Thyroid gland (tissue), 4 donors: ENCODE results near the gene UBQLN4. TPM values are rescaled to one million over a fixed set of nuclear protein-coding genes. Genes with fewer than 3 reads are reported as not detected.

Source experiments
- DNase-seq, 2 donors: peaks; one replicate each; pipeline ENCODE4 v3.0.0-alpha.2; 2019
- H3K27ac ChIP-seq, 3 donors: fragments of 200-600 bp; sonication (generic); 1 replicate in 2 of 3; 2 replicates in 1 of 3; pipeline ENCODE4 v1.5.1; 2016 to 2019; ENCODE audit warnings: mild to moderate bottlenecking in 1 of 3, moderate library complexity in 1 of 3
- H3K27me3 ChIP-seq: fragments of 200-600 bp; sonication (generic); one replicate; pipeline ENCODE4 v1.5.1; 2019
- H3K36me3 ChIP-seq, 2 donors: fragments of 200-600 bp; sonication (generic); one replicate each; pipeline ENCODE4 v1.5.1; 2016 to 2019
- H3K4me1 ChIP-seq, 2 donors: fragments of 200-600 bp; sonication (generic); one replicate each; pipeline ENCODE4 v1.5.1; 2017 to 2019
- H3K4me3 ChIP-seq, 3 donors: fragments of 200-600 bp; sonication (generic); replicated peaks in 1 of 3; 1 replicate in 2 of 3; 2 replicates in 1 of 3; pipeline ENCODE4 v1.5.1; 2016; ENCODE audit warnings: mild to moderate bottlenecking in 1 of 3
- H3K9me3 ChIP-seq: fragments of 200-600 bp; sonication (generic); one replicate; pipeline ENCODE4 v1.5.1; 2017
- POLR2A ChIP-seq, 2 donors: fragments of 450-650 bp; IDR thresholded peaks; one replicate each; pipeline ENCODE4 v1.6.1; 2017; ENCODE audit warnings: antibody characterized with exemption in 2 of 2, mild to moderate bottlenecking in 2 of 2, moderate library complexity in 1 of 2
- WGBS, 2 donors: methylation state at CpG; one replicate each; pipeline ENCODE4 v1.1.5; 2017; 5-methylcytosine and 5-hydroxymethylcytosine counted together
- intact Hi-C: fragments of 100-400 bp; cut with DNase I; formaldehyde crosslinking; loops from one replicate; pipeline ENCODE4 v1.15.1; 2023
- total RNA-seq, 4 donors: library from RNA; depleted of rRNA; stranded (reverse); fragments of >200 nt; gene quantifications; one replicate each; pipeline ENCODE4 v1.2.3, GENCODE V29; 2016
- TF ChIP-seq, protein P1 (sequence below), 6 experiments: fragments of 200-600 bp in 3 of 6; fragments of 450-650 bp in 3 of 6; sonication (generic) in 3 of 6; IDR thresholded peaks; one replicate each; pipeline ENCODE4 v1.5.1; 2016 to 2019; ENCODE audit warnings: antibody characterized with exemption in 6 of 6, mild to moderate bottlenecking in 2 of 6, inconsistent platforms in 1 of 6, moderate library complexity in 1 of 6

UBQLN4 gene
- total RNA-seq, 4 donors from 2014 or later: 10.8 to 18.8 (median 16.9) TPM

DNA sequence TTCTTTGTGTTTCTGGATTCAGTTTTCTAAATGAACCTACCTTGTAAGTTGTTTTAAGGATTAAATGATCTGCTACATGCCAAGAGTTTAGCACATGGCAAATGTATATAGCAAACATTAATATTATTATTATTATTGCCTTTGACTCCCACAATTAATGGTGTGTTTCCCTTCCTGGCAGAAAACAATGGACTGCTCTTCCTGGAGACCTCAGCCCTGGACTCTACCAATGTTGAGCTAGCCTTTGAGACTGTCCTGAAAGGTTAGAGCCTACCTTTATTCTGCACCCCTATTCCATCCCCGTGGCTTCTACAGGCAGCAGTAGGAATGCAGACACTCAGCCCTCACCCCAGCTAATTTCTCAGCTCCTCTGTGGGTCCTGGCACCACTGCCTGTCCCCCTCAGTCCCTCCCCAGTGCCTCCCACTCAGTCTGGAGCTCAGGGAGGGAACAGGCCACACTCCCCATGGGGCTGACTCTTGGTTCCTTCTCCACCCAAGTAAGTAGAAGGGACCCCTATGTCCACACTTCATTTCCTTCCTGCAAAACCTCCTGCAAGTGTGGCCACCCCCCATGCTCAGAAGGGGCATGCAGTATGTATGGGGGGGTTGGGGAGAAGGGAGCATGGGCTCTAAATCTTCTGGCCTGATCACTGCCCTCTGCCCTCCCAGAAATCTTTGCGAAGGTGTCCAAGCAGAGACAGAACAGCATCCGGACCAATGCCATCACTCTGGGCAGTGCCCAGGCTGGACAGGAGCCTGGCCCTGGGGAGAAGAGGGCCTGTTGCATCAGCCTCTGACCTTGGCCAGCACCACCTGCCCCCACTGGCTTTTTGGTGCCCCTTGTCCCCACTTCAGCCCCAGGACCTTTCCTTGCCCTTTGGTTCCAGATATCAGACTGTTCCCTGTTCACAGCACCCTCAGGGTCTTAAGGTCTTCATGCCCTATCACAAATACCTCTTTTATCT, 16.2 kb upstream of the UBQLN4 start:
- intact Hi-C loops: no loop called here
- Histone ChIP-seq H3K9me3 (no peaks in the 10 kb centered on the region), H3K4me3 (no peak overlapping the region), H3K36me3 (peaks cover 0 to 4% of the 10 kb centered on the region in 2 donors), H3K27ac (no peak overlapping the region), H3K27me3 (no peaks in the 10 kb centered on the region), H3K4me1 (no peaks in the 10 kb centered on the region)
- WGBS, 2 donors: 80 to 81% methylated on average over 1 to 3 of the region's 3 CpGs
- DNase-seq: no peak
- TF ChIP-seq POLR2A (IDR thresholded peaks at IDR 0.05): no peak
- TF ChIP-seq, protein P1, sequence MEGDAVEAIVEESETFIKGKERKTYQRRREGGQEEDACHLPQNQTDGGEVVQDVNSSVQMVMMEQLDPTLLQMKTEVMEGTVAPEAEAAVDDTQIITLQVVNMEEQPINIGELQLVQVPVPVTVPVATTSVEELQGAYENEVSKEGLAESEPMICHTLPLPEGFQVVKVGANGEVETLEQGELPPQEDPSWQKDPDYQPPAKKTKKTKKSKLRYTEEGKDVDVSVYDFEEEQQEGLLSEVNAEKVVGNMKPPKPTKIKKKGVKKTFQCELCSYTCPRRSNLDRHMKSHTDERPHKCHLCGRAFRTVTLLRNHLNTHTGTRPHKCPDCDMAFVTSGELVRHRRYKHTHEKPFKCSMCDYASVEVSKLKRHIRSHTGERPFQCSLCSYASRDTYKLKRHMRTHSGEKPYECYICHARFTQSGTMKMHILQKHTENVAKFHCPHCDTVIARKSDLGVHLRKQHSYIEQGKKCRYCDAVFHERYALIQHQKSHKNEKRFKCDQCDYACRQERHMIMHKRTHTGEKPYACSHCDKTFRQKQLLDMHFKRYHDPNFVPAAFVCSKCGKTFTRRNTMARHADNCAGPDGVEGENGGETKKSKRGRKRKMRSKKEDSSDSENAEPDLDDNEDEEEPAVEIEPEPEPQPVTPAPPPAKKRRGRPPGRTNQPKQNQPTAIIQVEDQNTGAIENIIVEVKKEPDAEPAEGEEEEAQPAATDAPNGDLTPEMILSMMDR (IDR thresholded peaks at IDR 0.05): no peak

DNA sequence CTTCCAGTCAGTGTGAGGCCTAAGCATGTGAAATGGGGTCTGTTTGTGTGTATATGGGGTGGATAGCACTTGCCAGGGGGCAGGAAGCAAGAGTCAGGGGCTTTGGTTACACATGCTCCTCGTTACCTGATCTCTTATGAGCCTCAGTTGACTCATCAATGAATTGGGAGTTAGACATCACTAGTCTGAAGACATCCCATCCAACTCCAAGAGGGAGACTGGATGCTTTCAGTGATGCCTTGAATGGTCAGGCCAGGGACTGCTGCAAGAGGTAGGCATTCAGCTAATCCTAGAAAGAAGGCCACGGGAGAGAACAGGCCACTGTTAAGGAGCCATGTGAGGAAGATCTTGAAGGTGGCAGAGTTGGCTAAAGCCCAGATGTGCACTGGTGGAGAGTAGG, 13.7 kb upstream of the UBQLN4 start:
- DNase-seq: no peak
- Histone ChIP-seq H3K4me1 (peaks cover under 1 to 2% of the 10 kb centered on the region in 2 donors), H3K9me3 (no peaks in the 10 kb centered on the region), H3K27me3 (no peaks in the 10 kb centered on the region), H3K4me3 (no peak overlapping the region), H3K36me3 (peaks cover 0 to 4% of the 10 kb centered on the region in 2 donors), H3K27ac (no peak overlapping the region)
- intact Hi-C loops: no loop called here
- 72 to 76% methylated on average over 2 of the region's 2 CpGs for WGBS, 2 donors
- TF ChIP-seq, protein P1 (IDR thresholded peaks at IDR 0.05): no peak
- TF ChIP-seq POLR2A (IDR thresholded peaks at IDR 0.05): no peak

DNA sequence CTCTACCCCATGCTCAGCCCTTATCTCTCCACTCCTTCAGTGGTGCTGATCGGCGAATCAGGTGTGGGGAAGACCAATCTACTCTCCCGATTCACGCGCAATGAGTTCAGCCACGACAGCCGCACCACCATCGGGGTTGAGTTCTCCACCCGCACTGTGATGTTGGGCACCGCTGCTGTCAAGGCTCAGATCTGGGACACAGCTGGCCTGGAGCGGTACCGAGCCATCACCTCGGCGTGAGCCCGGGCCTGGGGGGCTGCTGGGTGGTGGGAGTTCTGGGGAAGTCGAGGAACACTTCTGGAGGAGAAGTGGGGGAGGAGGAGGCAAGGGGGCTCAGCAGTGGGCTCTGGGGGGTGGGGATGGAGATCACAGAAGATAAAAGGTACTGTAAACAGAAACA, 12.3 kb upstream of the UBQLN4 start:
- Histone ChIP-seq H3K27ac (no peak overlapping the region), H3K9me3 (no peaks in the 10 kb centered on the region), H3K4me1 (peaks cover 7 to 9% of the 10 kb centered on the region in 2 donors), H3K36me3 (peaks cover 0 to 4% of the 10 kb centered on the region in 2 donors), H3K4me3 (no peak overlapping the region), H3K27me3 (no peaks in the 10 kb centered on the region)
- WGBS, 2 donors: 75 to 82% methylated on average over 16 of the region's 16 CpGs
- no peak for DNase-seq
- TF ChIP-seq, protein P1 (IDR thresholded peaks at IDR 0.05): no peak
- no peak for TF ChIP-seq POLR2A (IDR thresholded peaks at IDR 0.05)
- intact Hi-C loops: no loop called here

GRCh38 chr1:156065212-156065611, 11.6 kb upstream of the UBQLN4 start:
- Histone ChIP-seq H3K4me1 (peaks cover 7 to 9% of the 10 kb centered on the region in 2 donors), H3K9me3 (no peaks in the 10 kb centered on the region), H3K27ac (no peak overlapping the region), H3K4me3 (no peak overlapping the region), H3K36me3 (peaks cover 0 to 4% of the 10 kb centered on the region in 2 donors), H3K27me3 (no peaks in the 10 kb centered on the region)
- DNase-seq: no peak
- 91 to 94% methylated on average over 3 of the region's 3 CpGs for WGBS, 2 donors
- intact Hi-C loops: no loop called here
- no peak for TF ChIP-seq POLR2A (IDR thresholded peaks at IDR 0.05)
- TF ChIP-seq, protein P1 (IDR thresholded peaks at IDR 0.05): no peak

- Histone ChIP-seq H3K36me3 (peaks cover 0 to 2% of the 10 kb centered on the region in 2 donors), H3K9me3 (no peaks in the 10 kb centered on the region), H3K4me3 (no peak overlapping the region), H3K4me1 (peaks cover 7 to 9% of the 10 kb centered on the region in 2 donors), H3K27ac (no peak overlapping the region), H3K27me3 (no peaks in the 10 kb centered on the region)
- 92 to 100% methylated on average over 2 of the region's 2 CpGs for WGBS, 2 donors
- intact Hi-C loops: no loop called here
- no peak for DNase-seq
- TF ChIP-seq, protein P1 (IDR thresholded peaks at IDR 0.05): no peak
- no peak for TF ChIP-seq POLR2A (IDR thresholded peaks at IDR 0.05)
These were observed 11.0 kb upstream of the UBQLN4 start for GRCh38 chr1:156064615-156065014.
